Right lobe of liver (tissue), 6 donors: ENCODE data around the gene LEF1. TPM values are rescaled to one million over a fixed set of nuclear protein-coding genes. Genes with fewer than 3 reads are reported as not detected.

Experiments used
- ATAC-seq, 4 donors: fragments of 200-7000 bp; cut with Tn5 transposase; one replicate each; pipeline ENCODE4 v1.9.1; 2020; ENCODE audit warnings: mild to moderate bottlenecking in 4 of 4, moderate library complexity in 4 of 4
- DNase-seq, 3 donors: peaks; one replicate each; pipeline ENCODE4 v3.0.0-alpha.2; 2020
- H3K27ac ChIP-seq, 3 donors: fragments of 200-600 bp; one replicate each; pipeline ENCODE4 v1.8.0; 2022
- H3K27me3 ChIP-seq, 2 donors: fragments of 200-600 bp; one replicate each; pipeline ENCODE4 v1.8.0; 2022
- H3K36me3 ChIP-seq, 4 donors: fragments of 200-600 bp; sonication (generic) in 1 of 4; one replicate each; pipeline versions ENCODE4 v1.5.1 to v1.8.0; 2017 to 2022; ENCODE audit warnings: control low read depth in 1 of 4
- H3K4me1 ChIP-seq, 4 donors: fragments of 200-600 bp; sonication (generic) in 1 of 4; one replicate each; pipeline versions ENCODE4 v1.5.1 to v1.8.0; 2017 to 2022; ENCODE audit warnings: control low read depth in 1 of 4
- H3K4me3 ChIP-seq, 3 donors: fragments of 200-600 bp; one replicate each; pipeline ENCODE4 v1.8.0; 2022
- H3K9me3 ChIP-seq, 4 donors: fragments of 200-600 bp; sonication (generic) in 1 of 4; one replicate each; pipeline versions ENCODE4 v1.5.1 to v1.8.0; 2017 to 2022; ENCODE audit warnings: control low read depth in 1 of 4
- CTCF ChIP-seq, 4 donors: fragments of 200-600 bp in 3 of 4; fragments of 450-650 bp in 1 of 4; IDR thresholded peaks; one replicate each; pipeline versions ENCODE4 v1.5.1 to v1.8.0; 2016 to 2022; ENCODE audit warnings: antibody characterized with exemption in 4 of 4, mild to moderate bottlenecking in 2 of 4
- POLR2A ChIP-seq: fragments of 450-650 bp; IDR thresholded peaks from one replicate; pipeline ENCODE4 v1.6.1; 2017; ENCODE audit warnings: antibody characterized with exemption, mild to moderate bottlenecking
- WGBS: methylation state at CpG from one replicate; pipeline ENCODE4 v1.1.6; 2018; ENCODE audit warnings: low coverage, low lambda C conversion rate; ENCODE audit not compliant: insufficient coverage; ENCODE audit errors: missing lambda C conversion rate; 5-methylcytosine and 5-hydroxymethylcytosine counted together
- intact Hi-C, 2 donors: fragments of 100-400 bp; cut with DNase I; formaldehyde crosslinking; loops; one replicate each; pipeline versions ENCODE4 v1.11.2 to v1.14.1; 2022
- total RNA-seq, 6 experiments: library from RNA; depleted of rRNA in 2 of 6; stranded (reverse); fragments of >200 nt in 2 of 6; fragmentation: NEBNext Ultra II Directional in 3 of 6; extraction: Animal tissue kit (Norgen Biotek cat#: 25700) in 3 of 6; gene quantifications; one replicate each; pipeline versions ENCODE4 v1.1.0 to v1.2.4, GENCODE V29; 2016 to 2023
- donor health status: DM: no; HTN: yes; CAD: no.
- donor health status: DM: no; HTN: no; CAD: no.
- donor health status: DM: no; HTN: no; CAD: no.
- donor health status: DM: no; HTN: yes; CAD: no.
- donor health status: DM: no; HTN: yes; CAD: no.

The LEF1 gene
- total RNA-seq, 6 experiments from 2014 or later = 0.19 to 0.66 (median 0.42) TPM; not detected in 1

- Histone ChIP-seq H3K36me3 (no peaks in the 10 kb centered on the region), H3K27me3 (no peaks in the 10 kb centered on the region), H3K4me3 (no peak overlapping the region), H3K4me1 (no peaks in the 10 kb centered on the region), H3K9me3 (no peaks in the 10 kb centered on the region), H3K27ac (no peak overlapping the region)
- intact Hi-C loops = no loop called here
- TF ChIP-seq POLR2A = no peak
- ATAC-seq = no peak
- 39% methylated on average over 6 of the region's 6 CpGs for WGBS
- no peak for DNase-seq
Measured at GRCh38 chr4:108114503-108114902, 54.2 kb downstream of the LEF1 start.

GRCh38 chr4:108113229-108113628 lies 55.5 kb downstream of the LEF1 start:
- DNase-seq (no peak), ATAC-seq (no peak)
- TF ChIP-seq POLR2A = no peak
- TF ChIP-seq CTCF (IDR thresholded peaks at IDR 0.05) = no peak
- no peaks in the 10 kb centered on the region for H3K36me3 ChIP-seq
- no peaks in the 10 kb centered on the region for H3K9me3 ChIP-seq
- intact Hi-C loops = no loop called here
- 19% methylated on average over 5 of the region's 5 CpGs for WGBS
- no peak overlapping the region for H3K27ac ChIP-seq
- H3K4me1 ChIP-seq = no peaks in the 10 kb centered on the region
- no peak overlapping the region for H3K4me3 ChIP-seq
- H3K27me3 ChIP-seq = no peaks in the 10 kb centered on the region

GRCh38 chr4:108111781-108112180 lies 57.0 kb downstream of the LEF1 start:
- Histone ChIP-seq H3K9me3 (no peaks in the 10 kb centered on the region), H3K4me1 (no peaks in the 10 kb centered on the region), H3K4me3 (no peak overlapping the region), H3K27ac (no peak overlapping the region), H3K36me3 (no peaks in the 10 kb centered on the region), H3K27me3 (no peaks in the 10 kb centered on the region)
- DNase-seq (no peak), ATAC-seq (no peak)
- TF ChIP-seq CTCF (IDR thresholded peaks at IDR 0.05) (no peak), POLR2A (no peak)
- intact Hi-C loops = no loop called here
- 61% methylated on average over 4 of the region's 4 CpGs for WGBS

- no peak for ATAC-seq
- 56% methylated on average over 5 of the region's 5 CpGs for WGBS
Measured at GRCh38 chr4:108110450-108110849, 58.3 kb downstream of the LEF1 start.

GRCh38 chr4:108109997-108110416 lies 58.7 kb downstream of the LEF1 start:
- Histone ChIP-seq H3K4me1 (no peaks in the 10 kb centered on the region), H3K36me3 (no peaks in the 10 kb centered on the region), H3K27me3 (no peaks in the 10 kb centered on the region), H3K27ac (no peak overlapping the region), H3K4me3 (no peak overlapping the region), H3K9me3 (no peaks in the 10 kb centered on the region)
- TF ChIP-seq POLR2A (no peak), CTCF (IDR thresholded peaks at IDR 0.05) (no peak)
- intact Hi-C loops = no loop called here
- WGBS = 44% methylated on average over 2 of the region's 2 CpGs
- ATAC-seq (no peak), DNase-seq (no peak)

More at GRCh38 chr4:108110450-108110849, 58.3 kb downstream of the LEF1 start:
- no peaks in the 10 kb centered on the region for H3K36me3 ChIP-seq
- H3K27ac ChIP-seq = no peak overlapping the region
- H3K4me3 ChIP-seq = no peak overlapping the region
- intact Hi-C loops = no loop called here
- TF ChIP-seq POLR2A = no peak
- no peak for TF ChIP-seq CTCF (IDR thresholded peaks at IDR 0.05)
- H3K4me1 ChIP-seq = no peaks in the 10 kb centered on the region
- no peaks in the 10 kb centered on the region for H3K9me3 ChIP-seq
- no peaks in the 10 kb centered on the region for H3K27me3 ChIP-seq
- DNase-seq = no peak
